Neural progenitor cell (in vitro differentiated cells): Measurements from ENCODE around the gene COX18. TPM values are rescaled to one million over a fixed set of nuclear protein-coding genes. Genes with fewer than 3 reads are reported as not detected.
A peak's percentile ranks its signal among the peaks of the same experiment; 100 is the strongest.

Source experiments
- DNase-seq: peaks from one replicate; pipeline ENCODE4 v3.0.0-alpha.2; 2016; ENCODE audit warnings: low spot score
- H2AFZ ChIP-seq: fragments of 200-600 bp; sonication (generic); replicated peaks from 2 replicates; pipeline ENCODE4 v1.6.1; 2016; ENCODE audit warnings: antibody characterized with exemption
- H3F3A ChIP-seq: fragments of 200-600 bp; sonication (generic); 2 replicates; pipeline ENCODE4 v1.6.1; 2016; ENCODE audit warnings: antibody characterized with exemption, low read depth
- H3K27ac ChIP-seq: fragments of 200-600 bp; sonication (generic); 2 replicates; pipeline ENCODE4 v1.5.1; 2016; ENCODE audit warnings: mild to moderate bottlenecking
- H3K27me3 ChIP-seq: fragments of 200-600 bp; sonication (generic); 2 replicates; pipeline ENCODE4 v1.6.1; 2016; ENCODE audit warnings: mild to moderate bottlenecking, moderate library complexity
- H3K36me3 ChIP-seq: fragments of 200-600 bp; sonication (generic); 2 replicates; pipeline ENCODE4 v1.5.1; 2016
- H3K4me1 ChIP-seq: fragments of 200-600 bp; sonication (generic); 2 replicates; pipeline ENCODE4 v1.6.1; 2016; ENCODE audit warnings: mixed run types
- H3K4me2 ChIP-seq: fragments of 200-600 bp; sonication (generic); 2 replicates; pipeline ENCODE4 v1.6.1; 2016
- H3K4me3 ChIP-seq: fragments of 200-600 bp; sonication (generic); 2 replicates; pipeline ENCODE4 v1.5.1; 2016
- H3K79me2 ChIP-seq: fragments of 200-600 bp; sonication (generic); 2 replicates; pipeline ENCODE4 v1.6.1; 2016; ENCODE audit warnings: low read depth
- H3K9ac ChIP-seq: fragments of 200-600 bp; sonication (generic); 2 replicates; pipeline ENCODE4 v1.6.1; 2016
- H3K9me3 ChIP-seq: fragments of 200-600 bp; sonication (generic); 2 replicates; pipeline ENCODE4 v1.5.1; 2016; ENCODE audit warnings: low read depth
- H4K20me1 ChIP-seq: fragments of 200-600 bp; sonication (generic); 2 replicates; pipeline ENCODE4 v1.6.1; 2016; ENCODE audit warnings: low read depth
- H3K27ac Mint-ChIP-seq: 3 replicates; pipeline ENCODE4 v1.8.0; 2021; ENCODE audit warnings: mixed read lengths
- H3K27me3 Mint-ChIP-seq: 2 replicates; pipeline ENCODE4 v1.8.0; 2022; ENCODE audit warnings: low read depth, mild to moderate bottlenecking, inconsistent platforms, moderate library complexity, mixed read lengths; ENCODE audit not compliant: insufficient read depth
- H3K36me3 Mint-ChIP-seq: 3 replicates; pipeline ENCODE4 v1.8.0; 2021; ENCODE audit warnings: mixed read lengths
- H3K4me1 Mint-ChIP-seq: 3 replicates; pipeline ENCODE4 v1.8.0; 2021; ENCODE audit warnings: mixed read lengths
- H3K4me3 Mint-ChIP-seq: 3 replicates; pipeline ENCODE4 v1.8.0; 2021; ENCODE audit warnings: mild to moderate bottlenecking, moderate library complexity, mixed read lengths
- H3K9me3 Mint-ChIP-seq: 3 replicates; pipeline ENCODE4 v1.8.0; 2020; ENCODE audit warnings: mixed read lengths
- CTCF ChIP-seq: fragments of 200-600 bp; sonication (generic); IDR thresholded peaks from 2 replicates; pipeline ENCODE4 v1.5.1; 2017; ENCODE audit warnings: antibody characterized with exemption, mild to moderate bottlenecking
- EZH2 ChIP-seq: fragments of 200-600 bp; sonication (generic); IDR thresholded peaks from 2 replicates; pipeline ENCODE4 v1.6.1; 2017; ENCODE audit warnings: antibody characterized with exemption, mild to moderate bottlenecking, moderate library complexity
- EZH2phosphoT487 ChIP-seq: fragments of 200-600 bp; sonication (generic); IDR thresholded peaks from 2 replicates; pipeline ENCODE4 v1.6.1; 2017; ENCODE audit warnings: antibody characterized with exemption
- total RNA-seq: library from RNA; depleted of rRNA; stranded (reverse); fragments of >200 nt; gene quantifications from 2 replicates; pipeline ENCODE4 v1.2.3, GENCODE V29; 2015; ENCODE audit warnings: low replicate concordance

COX18 gene
- total RNA-seq, 1 donor from 2014 or later: 20.3 TPM

GRCh38 chr4:73075832-73076231, 6.3 kb upstream of the COX18 start:
- peaks cover 50% of the 10 kb centered on the region for H3K36me3 ChIP-seq

GRCh38 chr4:73070074-73070390, 516 bp upstream of the COX18 start:
- peak overlapping the region; percentile 56 for H2AFZ ChIP-seq
- TF ChIP-seq EZH2phosphoT487 (no peak), EZH2 (no peak), CTCF (no peak)

More at GRCh38 chr4:73075832-73076231, 6.3 kb upstream of the COX18 start:
- Histone ChIP-seq H2AFZ (no peak overlapping the region), H3K4me2 (no peak overlapping the region), H3K9ac (no peak overlapping the region), H3K79me2 (peaks cover 2% of the 10 kb centered on the region), H3F3A (peaks cover 29% of the 10 kb centered on the region), H3K4me3 (no peak overlapping the region), H3K4me1 (no peaks in the 10 kb centered on the region), H3K27me3 (no peaks in the 10 kb centered on the region), H3K27ac (no peak overlapping the region), H4K20me1 (peaks cover 4% of the 10 kb centered on the region), H3K9me3 (no peaks in the 10 kb centered on the region)
- no peaks in the 10 kb centered on the region for H3K9me3 Mint-ChIP-seq
- no peak overlapping the region for H3K27ac Mint-ChIP-seq
- peaks cover 25% of the 10 kb centered on the region for H3K36me3 Mint-ChIP-seq
- H3K4me1 Mint-ChIP-seq: no peaks in the 10 kb centered on the region
- DNase-seq: no peak
- no peaks in the 10 kb centered on the region for H3K27me3 Mint-ChIP-seq
- no peak for TF ChIP-seq CTCF
- TF ChIP-seq EZH2: no peak
- no peak for TF ChIP-seq EZH2phosphoT487
- no peak overlapping the region for H3K4me3 Mint-ChIP-seq

GRCh38 chr4:73068491-73069337, 802 bp downstream of the COX18 start:
- Mint-ChIP-seq H3K4me3 (peak overlapping the region; percentile 89), H3K27me3 (no peaks in the 10 kb centered on the region), H3K9me3 (no peaks in the 10 kb centered on the region), H3K27ac (peak overlapping the region; percentile 58), H3K36me3 (no peaks in the 10 kb centered on the region), H3K4me1 (peaks cover 12% of the 10 kb centered on the region)
- Histone ChIP-seq H3K4me2 (peak overlapping the region; percentile 82), H3K27ac (peak overlapping the region; percentile 91), H3K79me2 (peaks cover 22% of the 10 kb centered on the region), H3K4me3 (peak overlapping the region; percentile 74), H3K36me3 (peaks cover 7% of the 10 kb centered on the region), H2AFZ (peak overlapping the region; percentile 78), H4K20me1 (no peaks in the 10 kb centered on the region), H3K27me3 (no peaks in the 10 kb centered on the region), H3K9ac (peak overlapping the region; percentile 84), H3K9me3 (no peaks in the 10 kb centered on the region), H3K4me1 (peaks cover 5% of the 10 kb centered on the region), H3F3A (peaks cover 45% of the 10 kb centered on the region)
- no peak for TF ChIP-seq EZH2
- no peak for TF ChIP-seq EZH2phosphoT487
- no peak for TF ChIP-seq CTCF
- peak; percentile 21 for DNase-seq

More at GRCh38 chr4:73070074-73070390, 516 bp upstream of the COX18 start:
- H3K4me3 ChIP-seq: peak overlapping the region; percentile 74
- peak overlapping the region; percentile 82 for H3K4me2 ChIP-seq
- H3F3A ChIP-seq: peaks cover 45% of the 10 kb centered on the region
- H3K79me2 ChIP-seq: peaks cover 17% of the 10 kb centered on the region
- no peak for DNase-seq
- H3K27me3 ChIP-seq: no peaks in the 10 kb centered on the region
- Mint-ChIP-seq H3K27ac (peak overlapping the region; percentile 91), H3K27me3 (no peaks in the 10 kb centered on the region), H3K36me3 (no peaks in the 10 kb centered on the region), H3K4me3 (peak overlapping the region; percentile 89), H3K4me1 (peaks cover 12% of the 10 kb centered on the region), H3K9me3 (no peaks in the 10 kb centered on the region)
- peak overlapping the region; percentile 61 for H3K27ac ChIP-seq
- H3K4me1 ChIP-seq: peaks cover 5% of the 10 kb centered on the region
- H3K9ac ChIP-seq: peak overlapping the region; percentile 71
- no peaks in the 10 kb centered on the region for H4K20me1 ChIP-seq
- H3K9me3 ChIP-seq: no peaks in the 10 kb centered on the region
- peaks cover 20% of the 10 kb centered on the region for H3K36me3 ChIP-seq
